Effector memory CD8-positive, alpha-beta T cell (primary cell): ENCODE data around the gene ARHGAP18.
A peak's percentile ranks its signal among the peaks of the same experiment; 100 is the strongest.

ENCODE experiments used
- ATAC-seq: fragments of 150-1000 bp; cut with Tn5 transposase; replicated peaks from 2 replicates; pipeline ENCODE4 v1.10.0; 2021; ENCODE audit warnings: mild to moderate bottlenecking, moderate library complexity
- DNase-seq, 3 experiments: peaks; one replicate each; pipeline ENCODE4 v3.0.0; 2021
- H3K27ac Mint-ChIP-seq, 2 donors: one replicate each; pipeline ENCODE4 v1.8.0; 2022; ENCODE audit warnings: mild to moderate bottlenecking in 2 of 2, mixed read lengths in 2 of 2, moderate library complexity in 2 of 2
- H3K27me3 Mint-ChIP-seq, 2 donors: one replicate each; pipeline ENCODE4 v1.8.0; 2022; ENCODE audit warnings: mixed read lengths in 2 of 2
- H3K36me3 Mint-ChIP-seq: one replicate; pipeline ENCODE4 v1.8.0; 2022; ENCODE audit warnings: mild to moderate bottlenecking, moderate library complexity, mixed read lengths; ENCODE audit not compliant: insufficient read depth
- H3K4me1 Mint-ChIP-seq, 2 donors: one replicate each; pipeline ENCODE4 v1.8.0; 2022; ENCODE audit warnings: low read depth in 2 of 2, mixed read lengths in 2 of 2
- H3K4me3 Mint-ChIP-seq, 2 donors: one replicate each; pipeline ENCODE4 v1.8.0; 2022; ENCODE audit warnings: mild to moderate bottlenecking in 2 of 2, mixed read lengths in 2 of 2, moderate library complexity in 2 of 2
- H3K9me3 Mint-ChIP-seq, 2 donors: one replicate each; pipeline ENCODE4 v1.8.0; 2022; ENCODE audit warnings: mixed read lengths in 2 of 2

The ARHGAP18 gene

GRCh38 chr6:129740013-129740412 is 30.0 kb upstream of the ARHGAP18 start:
- ATAC-seq: no peak
- Mint-ChIP-seq H3K9me3 (no peaks in the 10 kb centered on the region), H3K27me3 (no peaks in the 10 kb centered on the region), H3K4me1 (peaks cover 10 to 18% of the 10 kb centered on the region in 2 donors), H3K4me3 (no peak overlapping the region), H3K36me3 (no peaks in the 10 kb centered on the region), H3K27ac (no peak overlapping the region)
- DNase-seq: no peak

- H3K27me3 Mint-ChIP-seq: no peaks in the 10 kb centered on the region
- DNase-seq (no peak), ATAC-seq (no peak)
- peak overlapping the region in 1 of 2 donors; percentile 68 for H3K27ac Mint-ChIP-seq
- no peaks in the 10 kb centered on the region for H3K36me3 Mint-ChIP-seq
- peaks cover 7 to 18% of the 10 kb centered on the region in 2 donors for H3K4me1 Mint-ChIP-seq
- peak overlapping the region; percentile 50 to 71 for H3K4me3 Mint-ChIP-seq
- no peaks in the 10 kb centered on the region for H3K9me3 Mint-ChIP-seq
Measured at GRCh38 chr6:129736105-129736504, 26.1 kb upstream of the ARHGAP18 start.

GRCh38 chr6:129733290-129733689 is 23.3 kb upstream of the ARHGAP18 start:
- no peaks in the 10 kb centered on the region for H3K9me3 Mint-ChIP-seq
- no peaks in the 10 kb centered on the region for H3K36me3 Mint-ChIP-seq
- DNase-seq (no peak), ATAC-seq (no peak)
- no peak overlapping the region for H3K27ac Mint-ChIP-seq
- no peaks in the 10 kb centered on the region for H3K27me3 Mint-ChIP-seq
- no peak overlapping the region for H3K4me3 Mint-ChIP-seq
- peaks cover 9 to 15% of the 10 kb centered on the region in 2 donors for H3K4me1 Mint-ChIP-seq

GRCh38 chr6:129732542-129732941 is 22.6 kb upstream of the ARHGAP18 start:
- H3K4me1 Mint-ChIP-seq: peaks cover 9 to 15% of the 10 kb centered on the region in 2 donors
- H3K27ac Mint-ChIP-seq: no peak overlapping the region
- H3K36me3 Mint-ChIP-seq: no peaks in the 10 kb centered on the region
- ATAC-seq: no peak
- H3K27me3 Mint-ChIP-seq: no peaks in the 10 kb centered on the region
- H3K9me3 Mint-ChIP-seq: no peaks in the 10 kb centered on the region
- DNase-seq: no peak
- H3K4me3 Mint-ChIP-seq: no peak overlapping the region

- no peaks in the 10 kb centered on the region for H3K27me3 Mint-ChIP-seq
- ATAC-seq (no peak), DNase-seq (no peak)
- no peak overlapping the region for H3K4me3 Mint-ChIP-seq
- H3K27ac Mint-ChIP-seq: no peak overlapping the region
- no peaks in the 10 kb centered on the region for H3K9me3 Mint-ChIP-seq
- H3K36me3 Mint-ChIP-seq: no peaks in the 10 kb centered on the region
- peaks cover 9 to 15% of the 10 kb centered on the region in 2 donors for H3K4me1 Mint-ChIP-seq
Measured at GRCh38 chr6:129732034-129732433, 22.1 kb upstream of the ARHGAP18 start.

GRCh38 chr6:129731428-129731827 is 21.5 kb upstream of the ARHGAP18 start:
- no peaks in the 10 kb centered on the region for H3K27me3 Mint-ChIP-seq
- H3K36me3 Mint-ChIP-seq: no peaks in the 10 kb centered on the region
- H3K9me3 Mint-ChIP-seq: no peaks in the 10 kb centered on the region
- ATAC-seq (no peak), DNase-seq (no peak)
- H3K27ac Mint-ChIP-seq: no peak overlapping the region
- H3K4me1 Mint-ChIP-seq: peaks cover 9 to 11% of the 10 kb centered on the region in 2 donors
- no peak overlapping the region for H3K4me3 Mint-ChIP-seq

GRCh38 chr6:129730477-129731165 is 20.6 kb upstream of the ARHGAP18 start:
- Mint-ChIP-seq H3K36me3 (no peaks in the 10 kb centered on the region), H3K4me1 (peaks cover 9 to 10% of the 10 kb centered on the region in 2 donors), H3K27ac (peak overlapping the region in 1 of 2 donors; percentile 73), H3K9me3 (no peaks in the 10 kb centered on the region), H3K4me3 (no peak overlapping the region), H3K27me3 (no peaks in the 10 kb centered on the region)
- ATAC-seq (peak; percentile 61), DNase-seq (peak; percentile 31 to 46 (median 41))

GRCh38 chr6:129726650-129727049 is 16.7 kb upstream of the ARHGAP18 start:
- no peaks in the 10 kb centered on the region for H3K9me3 Mint-ChIP-seq
- no peak overlapping the region for H3K4me3 Mint-ChIP-seq
- peaks cover 0 to 3% of the 10 kb centered on the region in 2 donors for H3K4me1 Mint-ChIP-seq
- H3K27ac Mint-ChIP-seq: peak overlapping the region in 1 of 2 donors; percentile 39
- no peak for DNase-seq
- H3K27me3 Mint-ChIP-seq: no peaks in the 10 kb centered on the region
- H3K36me3 Mint-ChIP-seq: no peaks in the 10 kb centered on the region
- no peak for ATAC-seq

GRCh38 chr6:129725341-129725740 is 15.4 kb upstream of the ARHGAP18 start:
- ATAC-seq: no peak
- H3K9me3 Mint-ChIP-seq: no peaks in the 10 kb centered on the region
- DNase-seq: no peak
- H3K4me1 Mint-ChIP-seq: no peaks in the 10 kb centered on the region
- H3K27ac Mint-ChIP-seq: no peak overlapping the region
- no peak overlapping the region for H3K4me3 Mint-ChIP-seq
- no peaks in the 10 kb centered on the region for H3K36me3 Mint-ChIP-seq
- H3K27me3 Mint-ChIP-seq: no peaks in the 10 kb centered on the region

- no peak overlapping the region for H3K27ac Mint-ChIP-seq
- H3K36me3 Mint-ChIP-seq: no peaks in the 10 kb centered on the region
- ATAC-seq (no peak), DNase-seq (no peak)
- no peaks in the 10 kb centered on the region for H3K27me3 Mint-ChIP-seq
- H3K4me1 Mint-ChIP-seq: no peaks in the 10 kb centered on the region
- H3K9me3 Mint-ChIP-seq: no peaks in the 10 kb centered on the region
- no peak overlapping the region for H3K4me3 Mint-ChIP-seq
Measured at GRCh38 chr6:129719692-129720091, 9.7 kb upstream of the ARHGAP18 start.

GRCh38 chr6:129717277-129717676 is 7.3 kb upstream of the ARHGAP18 start:
- DNase-seq (no peak), ATAC-seq (no peak)
- no peak overlapping the region for H3K27ac Mint-ChIP-seq
- no peaks in the 10 kb centered on the region for H3K36me3 Mint-ChIP-seq
- H3K9me3 Mint-ChIP-seq: no peaks in the 10 kb centered on the region
- no peaks in the 10 kb centered on the region for H3K27me3 Mint-ChIP-seq
- H3K4me1 Mint-ChIP-seq: peaks cover 4 to 8% of the 10 kb centered on the region in 2 donors
- no peak overlapping the region for H3K4me3 Mint-ChIP-seq

GRCh38 chr6:129713806-129714333 is 3.9 kb upstream of the ARHGAP18 start:
- peak overlapping the region in 1 of 2 donors; percentile 83 for H3K27ac Mint-ChIP-seq
- no peak for DNase-seq
- H3K4me3 Mint-ChIP-seq: peak overlapping the region in 1 of 2 donors; percentile 57
- no peaks in the 10 kb centered on the region for H3K27me3 Mint-ChIP-seq
- peak; percentile 53 for ATAC-seq
- no peaks in the 10 kb centered on the region for H3K9me3 Mint-ChIP-seq
- H3K36me3 Mint-ChIP-seq: no peaks in the 10 kb centered on the region
- H3K4me1 Mint-ChIP-seq: peaks cover 13 to 25% of the 10 kb centered on the region in 2 donors

- no peaks in the 10 kb centered on the region for H3K27me3 Mint-ChIP-seq
- H3K4me3 Mint-ChIP-seq: peak overlapping the region; percentile 87 to 95
- ATAC-seq (no peak), DNase-seq (no peak)
- H3K36me3 Mint-ChIP-seq: no peaks in the 10 kb centered on the region
- H3K27ac Mint-ChIP-seq: no peak overlapping the region
- no peaks in the 10 kb centered on the region for H3K9me3 Mint-ChIP-seq
- H3K4me1 Mint-ChIP-seq: peaks cover 24 to 41% of the 10 kb centered on the region in 2 donors
Measured at GRCh38 chr6:129711271-129711631, 1.3 kb upstream of the ARHGAP18 start.
